Endometrial microvascular endothelial cells (primary cell): ENCODE results near the gene PRKCE. TPM values are rescaled to one million over a fixed set of nuclear protein-coding genes. Genes with fewer than 3 reads are reported as not detected.
"Not testable (repeated sequence)": the region's sequence is repeated elsewhere in the genome, so short reads cannot be mapped to it uniquely, and the experiment has no call there.

Experiments used
- in situ Hi-C: cut with HindIII; loops from 2 replicates; pipeline ENCODE4 v1.10.0; 2017; ENCODE audit warnings: low sequenced_read_pairs, low pct_unique_long_range_greater_than_20kb; ENCODE audit errors: inconsistent ontology term
- total RNA-seq: library from RNA; depleted of rRNA; stranded (reverse); fragments of >200 nt; gene quantifications from one replicate; pipeline ENCODE4 v1.2.3, GENCODE V29; 2015; ENCODE audit errors: inconsistent ontology term

PRKCE gene
- total RNA-seq, 1 donor from 2014 or later = 155 TPM

DNA sequence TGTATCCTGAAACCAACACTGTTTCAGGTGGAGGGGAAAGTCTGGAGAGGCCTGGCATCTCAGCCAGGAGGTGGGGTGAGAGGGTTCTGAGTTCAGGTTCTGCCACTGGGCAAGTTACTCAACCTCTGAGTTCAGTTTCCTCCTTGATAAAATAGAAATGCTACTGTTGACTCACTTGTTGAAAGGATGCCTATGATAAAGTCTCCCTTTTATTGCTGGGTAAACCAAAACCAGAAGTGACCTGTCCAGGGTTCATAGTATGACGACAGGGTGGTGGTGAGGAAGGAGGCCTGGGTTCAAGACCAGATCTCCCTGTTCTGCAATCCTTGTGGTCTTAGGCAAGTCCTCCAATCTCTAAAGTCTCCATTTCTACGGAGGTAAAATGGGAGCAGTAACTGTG, 232.7 kb downstream of the PRKCE start:
- in situ Hi-C loops = no loop called here

DNA sequence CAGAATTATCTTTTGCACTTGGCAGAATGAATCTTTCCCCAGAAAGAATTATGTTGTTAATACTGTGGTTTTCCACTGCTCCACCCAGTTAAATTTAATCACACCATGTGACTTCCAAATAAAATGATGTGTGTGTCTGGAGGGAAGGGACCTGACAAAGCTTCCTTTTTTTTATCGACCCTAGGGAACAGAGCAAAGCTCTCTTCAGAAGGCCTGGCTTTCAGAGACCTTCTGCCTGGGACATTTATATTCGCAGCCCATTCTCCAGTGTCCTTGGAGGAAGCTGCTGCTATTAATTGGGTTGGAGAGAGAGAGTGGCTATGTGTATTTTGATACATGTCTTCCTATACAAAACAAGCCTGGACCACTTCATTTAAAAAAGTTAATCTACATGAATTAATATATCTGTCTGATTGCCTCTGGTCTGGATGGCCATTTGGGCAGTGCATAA, 233.7 kb downstream of the PRKCE start:
- in situ Hi-C loops = no loop called here

GRCh38 chr2:45886171-45886663, 234.7 kb downstream of the PRKCE start:
- in situ Hi-C loops = no loop called here

DNA sequence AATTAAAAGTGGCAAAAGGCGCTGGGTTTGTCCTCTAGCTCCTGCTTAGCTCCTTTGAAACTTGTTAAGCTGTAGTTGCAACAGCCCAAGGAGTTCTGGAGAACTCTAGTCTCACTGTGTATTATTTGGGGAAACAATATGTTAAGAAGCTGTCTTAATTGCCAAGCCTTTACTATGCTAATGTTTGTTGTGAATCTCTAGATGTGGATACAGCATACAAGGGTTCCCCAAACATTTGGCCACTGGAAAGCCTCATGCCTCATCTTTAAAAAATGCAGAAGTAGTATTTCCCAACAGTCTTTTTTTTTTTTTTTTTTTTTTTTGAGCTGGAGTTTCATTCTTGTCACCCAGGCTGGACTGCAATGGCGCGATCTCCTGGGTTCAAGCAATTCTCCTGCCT, 236.7 kb downstream of the PRKCE start:
- in situ Hi-C loops = no loop called here

DNA sequence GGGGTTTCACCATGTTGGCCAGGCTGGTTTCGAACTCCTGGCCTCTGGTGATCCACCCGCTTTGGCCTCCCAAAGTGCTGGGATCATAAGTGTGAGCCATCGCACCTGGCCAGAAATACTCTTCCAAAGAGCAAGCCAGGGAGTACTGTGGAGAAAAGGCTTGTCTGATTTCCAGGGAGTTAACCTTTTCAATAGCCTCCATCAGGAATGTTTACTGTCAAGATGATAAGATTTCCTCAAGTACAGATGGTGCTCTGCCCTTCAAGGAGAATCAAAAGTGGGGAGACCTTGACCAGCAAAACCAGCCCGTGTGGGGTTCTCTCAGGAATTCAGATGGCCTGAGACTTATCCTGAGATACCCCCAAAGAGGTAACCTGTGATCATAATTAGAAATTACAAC, 237.2 kb downstream of the PRKCE start:
- in situ Hi-C loops = no loop called here

DNA sequence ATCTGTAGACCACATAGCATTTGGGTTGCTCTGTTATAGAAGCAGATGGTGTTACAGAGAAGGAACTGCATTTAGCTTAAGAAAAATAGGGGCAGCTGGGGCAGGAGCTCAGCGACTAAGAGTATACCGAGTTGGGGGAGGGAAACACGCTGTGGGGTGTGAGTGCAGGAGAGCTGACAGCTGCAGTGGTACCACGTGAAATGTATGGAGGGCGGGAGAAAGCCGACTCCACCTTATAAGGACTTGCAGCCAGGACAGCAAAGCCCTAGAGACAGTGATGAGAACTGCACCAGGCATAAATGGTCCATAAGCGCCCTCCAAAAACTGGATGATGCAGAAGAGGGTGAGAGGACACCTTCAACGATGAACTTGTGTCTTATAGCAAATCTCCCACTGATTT, 237.6 kb downstream of the PRKCE start:
- in situ Hi-C loops = no loop called here

- in situ Hi-C loops = no loop called here
Observed at GRCh38 chr2:45889620-45890370, 238.3 kb downstream of the PRKCE start.

DNA sequence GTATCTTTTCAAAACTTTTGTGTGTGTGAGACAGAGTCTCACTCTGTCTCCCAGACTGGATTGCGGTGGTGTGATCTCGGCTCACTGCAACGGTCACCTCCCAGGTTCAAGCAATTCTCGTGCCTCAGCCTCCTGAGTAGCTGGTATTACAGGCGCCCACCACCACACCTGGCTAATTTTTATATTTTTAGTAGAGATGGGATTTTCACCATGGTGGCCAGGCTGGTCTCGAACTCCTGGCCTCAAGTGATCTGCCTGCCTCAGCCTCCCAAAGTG, 238.8 kb downstream of the PRKCE start:
- in situ Hi-C loops = not testable (repeated sequence)

DNA sequence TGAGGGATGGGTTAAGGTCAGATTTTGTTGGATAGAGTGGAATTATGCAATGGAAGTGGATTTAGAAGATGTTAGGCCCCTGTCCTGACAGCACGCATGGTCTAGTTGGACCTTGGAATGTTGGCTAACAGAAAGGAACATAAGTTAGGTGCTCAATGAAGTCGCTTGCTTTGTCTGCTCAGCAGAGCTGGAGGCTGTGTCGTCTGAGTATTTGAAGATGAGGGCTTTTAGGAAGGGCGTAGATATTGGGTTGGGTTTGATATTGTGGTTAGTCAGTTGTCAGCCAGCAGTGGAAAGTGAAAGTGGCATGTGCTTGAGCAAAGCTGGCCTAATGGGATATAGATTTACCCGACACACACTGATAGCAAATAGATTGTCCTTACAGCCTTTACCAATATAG, 239.3 kb downstream of the PRKCE start:
- in situ Hi-C loops = no loop called here

DNA sequence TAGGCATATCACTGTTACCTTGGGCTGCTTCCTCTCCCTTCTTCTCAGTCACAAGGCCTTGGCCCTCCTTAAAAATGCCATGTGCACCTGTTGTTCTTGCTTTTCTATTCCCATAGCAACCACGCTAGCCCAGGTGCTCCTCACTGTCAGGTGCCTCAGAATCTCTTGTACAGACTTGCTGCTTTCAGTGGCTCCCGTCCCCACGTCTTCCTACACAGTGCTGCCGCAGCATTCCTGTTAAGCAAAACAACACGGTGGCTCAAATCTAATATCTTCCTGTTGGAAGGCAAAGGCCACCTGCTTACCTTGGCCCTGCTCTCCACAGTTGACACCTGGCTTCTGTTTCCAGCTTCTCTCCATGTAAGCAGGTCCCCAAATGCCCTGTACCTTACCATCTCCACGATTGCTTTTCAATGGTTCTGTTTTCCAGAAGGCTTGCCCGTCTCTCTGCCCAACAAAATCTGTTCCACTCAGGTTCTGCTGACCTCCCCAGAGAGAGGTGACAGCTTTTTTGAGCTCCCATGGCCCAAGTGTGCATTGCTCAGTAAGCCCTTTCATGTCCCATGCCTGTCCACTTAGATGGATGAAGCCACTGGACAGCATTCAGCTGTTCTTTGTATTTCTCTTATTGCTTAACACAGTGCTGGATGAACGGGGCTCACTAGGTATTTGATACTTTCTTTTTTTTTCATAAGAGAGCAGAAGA, 240.4 kb downstream of the PRKCE start:
- in situ Hi-C loops = no loop called here

DNA sequence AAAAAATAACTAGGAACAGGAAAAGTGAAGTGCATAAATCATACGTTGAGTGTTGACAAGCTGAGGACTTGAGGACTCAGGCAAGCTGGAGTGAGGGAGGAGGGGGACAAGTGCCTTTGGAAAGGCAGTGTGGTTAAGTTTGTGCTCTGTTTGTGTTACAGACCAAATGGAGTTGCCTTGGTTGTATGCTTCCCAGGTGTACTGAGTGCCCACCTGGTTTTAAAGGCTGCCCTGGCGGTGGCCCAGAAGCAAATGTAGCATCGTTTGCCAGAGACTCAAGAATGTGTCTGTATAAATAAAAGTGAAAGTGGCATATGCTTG, 240.9 kb downstream of the PRKCE start:
- in situ Hi-C loops = no loop called here

DNA sequence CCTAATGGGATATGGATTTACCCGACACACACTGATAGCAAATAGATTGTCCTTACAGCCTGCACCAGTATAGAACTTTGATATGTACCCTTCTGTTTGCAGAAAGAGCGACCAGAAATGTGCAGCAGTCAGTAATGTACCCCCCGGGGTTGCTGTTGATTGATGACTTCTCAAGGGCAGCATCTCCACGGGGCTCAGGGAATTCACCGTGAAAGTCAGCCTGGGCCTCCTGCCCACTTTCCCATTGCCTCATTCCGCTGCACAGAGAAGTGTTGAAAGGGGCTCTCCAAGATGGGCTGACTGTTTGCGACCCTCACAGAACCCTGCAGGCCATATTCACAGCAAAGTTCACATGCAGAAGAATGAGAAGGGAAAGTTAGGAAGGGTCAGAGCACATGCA, 241.3 kb downstream of the PRKCE start:
- in situ Hi-C loops = no loop called here

GRCh38 chr2:45894211-45894610, 242.7 kb downstream of the PRKCE start:
- in situ Hi-C loops = no loop called here

- in situ Hi-C loops = no loop called here
Observed at GRCh38 chr2:45895241-45895861, 243.9 kb downstream of the PRKCE start.

- in situ Hi-C loops = no loop called here
Observed at GRCh38 chr2:45896311-45896710, 244.8 kb downstream of the PRKCE start.

- in situ Hi-C loops = no loop called here
Observed at GRCh38 chr2:45897842-45898241, 246.4 kb downstream of the PRKCE start.

GRCh38 chr2:45898819-45899218, 247.3 kb downstream of the PRKCE start:
- in situ Hi-C loops = no loop called here

GRCh38 chr2:45899926-45900325, 248.5 kb downstream of the PRKCE start:
- in situ Hi-C loops = no loop called here

DNA sequence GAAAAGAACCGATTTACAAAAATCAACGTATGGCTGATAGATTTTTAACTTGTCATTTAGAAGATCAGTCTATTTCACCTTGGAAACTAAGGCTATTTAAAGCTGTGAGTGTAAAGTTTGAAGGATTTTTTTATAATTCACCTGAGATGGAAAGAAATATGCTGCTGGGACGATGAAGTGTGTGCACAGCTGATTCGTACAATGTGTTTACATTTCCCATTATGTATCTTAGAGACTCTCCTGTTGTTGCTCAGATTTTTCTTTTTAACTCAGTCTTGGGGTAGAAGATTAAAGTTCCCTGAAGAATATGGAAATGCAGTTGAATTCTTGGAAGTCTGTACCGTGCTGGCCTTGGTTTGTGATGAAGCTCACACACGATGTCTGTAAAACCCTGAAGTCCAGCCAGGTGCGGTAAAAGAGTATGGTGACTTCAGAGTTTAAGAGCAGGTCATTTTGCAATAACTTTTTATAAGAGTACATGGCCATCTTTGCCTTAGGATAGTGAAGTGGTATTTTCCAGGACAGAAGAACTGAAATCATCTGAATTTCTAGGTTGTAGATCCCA, 250.1 kb downstream of the PRKCE start:
- in situ Hi-C loops = no loop called here

GRCh38 chr2:45902380-45902779, 250.9 kb downstream of the PRKCE start:
- in situ Hi-C loops = no loop called here
